Caki2 (cell line): ENCODE data around the gene PLAU. TPM values are rescaled to one million over a fixed set of nuclear protein-coding genes. Genes with fewer than 3 reads are reported as not detected.
"Not testable (repeated sequence)": the region's sequence is repeated elsewhere in the genome, so short reads cannot be mapped to it uniquely, and the experiment has no call there.

ENCODE experiments used
- DNase-seq: peaks from one replicate; pipeline ENCODE4 v3.0.0-alpha.2; 2015; ENCODE audit warnings: low read depth
- in situ Hi-C: cut with HindIII; loops from 2 replicates; pipeline ENCODE4 v1.10.0; 2016; ENCODE audit warnings: low sequenced_read_pairs, low pct_unique_long_range_greater_than_20kb, mixed read lengths
- total RNA-seq: library from RNA; depleted of rRNA; stranded (reverse); fragments of >200 nt; shearing (Covaris generic); gene quantifications from 2 replicates; pipeline ENCODE4 v1.2.3, GENCODE V29; 2014; ENCODE audit warnings: low replicate concordance; rRNA removed

The PLAU gene
- total RNA-seq, 1 experiment from 2014 or later: 31.4 TPM

DNA sequence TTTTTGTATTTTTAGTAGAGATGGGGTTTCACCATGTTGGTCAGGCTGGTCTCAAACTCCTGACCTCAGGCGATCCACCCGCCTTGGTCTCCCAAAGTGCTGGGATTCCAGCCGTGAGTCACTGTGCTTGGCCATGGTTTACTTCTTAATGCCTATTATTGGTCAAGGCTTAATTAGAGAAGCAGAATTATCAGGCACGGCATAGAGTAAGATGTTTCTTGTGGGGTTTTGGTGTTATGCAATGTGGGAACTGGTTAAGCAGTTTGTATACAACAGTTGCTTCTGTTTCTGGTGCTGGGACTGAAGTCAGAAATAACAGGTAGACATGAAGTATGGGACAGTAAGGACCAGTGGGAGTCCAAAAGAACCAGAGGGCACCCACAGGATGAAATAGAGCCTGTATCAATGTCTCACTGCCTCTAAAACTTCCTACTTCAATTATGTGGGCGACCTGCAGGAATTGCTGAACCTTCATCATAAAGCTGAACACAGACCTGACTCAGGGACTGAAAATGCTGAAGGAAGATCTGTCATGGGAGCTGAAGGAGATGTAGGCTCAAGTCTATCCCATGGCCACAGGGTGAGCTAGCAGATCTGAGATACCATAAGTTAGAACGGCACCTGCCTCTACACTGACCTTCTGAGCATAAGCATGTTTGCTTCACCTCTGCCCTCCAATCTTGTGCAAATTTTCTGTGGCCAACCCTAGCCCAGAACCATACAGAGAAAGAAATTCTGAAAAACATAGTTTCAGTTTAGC, 48.7 kb downstream of the PLAU start:
- DNase-seq: no peak
- in situ Hi-C loops: no loop called here

DNA sequence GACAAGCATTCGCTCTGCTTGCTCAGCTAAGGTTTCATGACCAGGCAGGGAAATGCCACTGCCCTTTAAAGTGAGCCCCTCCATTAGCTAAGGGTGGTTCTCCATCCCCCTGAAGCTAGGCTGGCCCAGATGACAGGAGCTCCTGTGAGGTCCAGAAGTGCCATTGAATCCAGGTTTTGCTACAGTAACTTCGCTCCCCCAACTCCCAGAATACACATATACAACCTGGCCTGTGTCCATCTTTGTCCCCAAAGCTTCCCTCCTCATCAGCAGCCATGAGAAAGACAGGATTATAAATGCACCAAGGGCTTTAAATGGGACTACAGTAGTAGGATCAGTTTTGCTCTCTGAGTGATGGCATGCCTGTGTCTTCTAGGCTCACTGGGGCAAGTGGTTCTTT, 51.5 kb downstream of the PLAU start:
- DNase-seq: no peak
- in situ Hi-C loops: no loop called here

DNA sequence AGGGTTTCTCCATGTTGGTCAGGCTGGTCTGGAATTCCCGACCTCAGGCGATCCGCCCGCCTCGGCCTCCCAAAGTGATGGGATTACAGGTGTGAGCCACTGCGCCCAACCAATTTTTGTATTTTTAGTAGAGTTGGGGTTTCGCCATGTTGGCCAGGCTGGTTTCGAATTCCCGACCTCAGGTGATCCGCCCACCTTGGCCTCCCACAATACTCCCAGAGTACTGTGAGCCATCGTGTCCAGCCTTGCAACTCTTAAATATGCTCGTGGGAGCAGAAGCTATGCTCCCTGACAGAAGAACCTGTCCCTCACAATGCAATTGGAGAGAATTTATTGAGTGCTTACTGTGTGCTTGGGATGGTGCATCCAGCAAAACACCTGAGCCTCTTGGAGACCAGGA, 52.6 kb downstream of the PLAU start:
- in situ Hi-C loops: not testable (repeated sequence)

DNA sequence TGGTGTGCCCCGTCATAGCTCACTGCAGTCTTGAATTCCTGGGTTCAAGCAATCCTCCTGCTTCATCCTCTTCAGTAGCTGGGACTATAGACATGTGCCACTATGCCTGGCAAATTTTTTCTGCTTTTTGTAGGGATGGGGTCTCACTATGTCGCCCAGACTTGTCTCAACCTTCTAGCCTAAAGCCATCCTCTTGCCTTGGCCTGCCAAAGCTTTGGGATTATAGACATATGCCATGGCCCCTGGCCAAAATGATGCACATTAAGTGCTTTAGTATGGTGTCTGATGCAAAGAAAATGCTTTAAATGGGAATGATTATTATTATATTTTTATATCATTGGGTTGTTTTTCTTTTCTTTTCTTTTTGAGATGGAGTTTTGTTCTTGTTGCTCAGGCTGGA, 53.8 kb downstream of the PLAU start:
- in situ Hi-C loops: no loop called here
- no peak for DNase-seq

More for the DNA sequence above, 52.6 kb downstream of the PLAU start:
- DNase-seq: not testable (repeated sequence)

DNA sequence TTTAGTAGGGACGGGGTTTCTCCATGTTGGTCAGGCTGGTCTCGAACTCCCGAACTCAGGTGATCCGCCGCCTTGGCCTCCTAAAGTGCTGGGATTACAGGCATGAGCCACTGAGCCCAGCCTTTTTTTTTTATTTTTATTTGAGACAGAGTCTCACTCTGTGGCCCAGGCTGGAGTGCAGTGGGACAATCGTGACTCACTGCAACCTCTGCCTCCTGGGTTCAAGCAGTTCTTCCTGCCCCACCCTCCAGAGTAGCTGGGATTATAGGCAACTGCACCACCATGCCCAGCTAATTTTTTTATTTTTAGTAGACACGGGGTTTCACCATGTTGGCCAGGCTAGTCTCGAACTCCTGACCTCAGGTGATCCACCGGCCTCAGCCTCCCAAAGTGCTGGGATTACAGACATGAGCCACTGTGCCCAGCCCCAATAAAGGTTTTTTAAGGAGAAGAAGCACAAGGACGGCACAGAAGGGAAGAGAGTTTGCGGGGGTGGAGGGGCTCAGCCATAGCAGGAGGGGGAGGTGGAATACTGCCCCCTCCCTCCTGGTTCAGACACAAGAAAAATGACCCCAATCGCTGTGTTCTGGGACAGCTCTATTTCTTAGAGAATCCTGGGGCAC, 54.4 kb downstream of the PLAU start:
- in situ Hi-C loops, DNase-seq: not testable (repeated sequence)

DNA sequence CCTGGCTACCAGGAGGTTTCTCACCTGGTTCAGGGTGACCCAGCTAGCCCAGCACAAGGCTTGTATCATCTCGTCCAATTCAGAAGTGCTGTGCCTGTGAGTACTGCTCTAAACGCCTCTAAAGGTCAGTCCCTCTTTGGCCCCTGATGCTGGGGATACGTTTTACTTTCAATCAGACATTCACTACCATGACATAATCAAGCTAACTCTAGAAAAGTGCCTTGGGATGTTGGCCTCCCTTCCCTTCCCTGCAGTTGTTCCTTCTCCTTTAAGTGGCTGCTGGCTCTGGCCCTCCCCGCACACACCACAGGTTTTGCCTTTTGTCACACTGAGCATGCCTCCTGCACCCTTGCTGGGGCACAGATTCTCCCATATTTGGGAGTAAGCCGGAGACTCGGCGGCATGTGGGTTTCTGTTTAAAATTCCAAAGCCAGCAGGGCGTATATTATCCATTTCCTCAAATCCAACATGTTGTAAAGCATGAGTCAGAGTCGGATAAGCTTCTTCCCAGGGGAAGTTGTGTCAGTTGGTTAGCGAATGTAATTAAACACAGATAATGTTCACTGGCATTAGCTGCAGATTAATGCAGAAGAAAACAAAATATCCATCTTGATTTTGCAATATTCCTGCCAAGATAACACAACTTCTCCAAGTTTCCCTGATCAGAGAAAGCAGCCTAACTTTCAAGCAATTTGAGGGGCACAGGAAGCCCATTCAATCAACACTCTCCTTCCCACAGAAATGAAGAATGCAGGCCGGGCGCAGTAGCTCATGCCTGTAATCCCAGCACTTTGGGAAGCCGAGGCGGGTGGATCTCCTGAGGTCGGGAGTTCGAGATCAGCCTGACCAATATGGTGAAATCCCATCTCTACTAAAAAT, 55.2 kb downstream of the PLAU start:
- in situ Hi-C loops: no loop called here
- DNase-seq: peak; percentile 99

DNA sequence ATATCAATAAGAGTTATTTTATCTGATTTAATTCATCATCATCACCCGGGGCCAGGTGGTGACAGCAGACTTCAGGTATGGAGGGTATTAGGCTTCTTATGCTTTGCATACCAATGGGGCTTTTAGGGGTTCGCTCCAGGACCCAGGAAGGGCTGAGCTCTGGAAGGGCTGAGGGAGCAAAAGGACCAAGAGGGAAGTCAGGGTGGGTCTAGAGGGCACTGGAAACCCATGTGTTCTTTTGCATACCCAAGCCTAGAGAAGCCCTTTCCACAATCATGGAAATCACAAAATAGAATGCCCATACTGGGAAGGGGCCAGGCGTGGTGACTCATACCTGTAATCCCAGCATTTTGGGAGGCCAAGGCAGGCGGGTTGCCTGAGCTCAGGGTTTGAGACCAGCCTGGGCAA, 56.1 kb downstream of the PLAU start:
- in situ Hi-C loops: no loop called here
- no peak for DNase-seq

Other genes with a start within 250 kb of the PLAU start
- gene AGAP5, start 213.0 kb upstream of the PLAU start, total RNA-seq: 3.5 TPM in 1 of 2 replicates, not detected in the other
- gene SEC24C, start 166.8 kb upstream of the PLAU start, total RNA-seq: 81.1 and 96.9 TPM in 2 replicates
- 54.0 and 109 TPM in 2 replicates for gene CHCHD1, start 129.1 kb upstream of the PLAU start, total RNA-seq
- 22.8 and 52.3 TPM in 2 replicates for gene ZSWIM8, start 125.5 kb upstream of the PLAU start, total RNA-seq
- 1.2 and 26.2 TPM in 2 replicates for gene NDST2, start 99.5 kb upstream of the PLAU start, total RNA-seq
- gene CAMK2G, start 36.6 kb upstream of the PLAU start, total RNA-seq: 20.1 and 22.2 TPM in 2 replicates
- 95.8 and 96.6 TPM in 2 replicates for gene VCL, start 87.0 kb downstream of the PLAU start, total RNA-seq
- 4.7 and 5.8 TPM in 2 replicates for gene AP3M1, start 239.7 kb downstream of the PLAU start, total RNA-seq
- gene ADK, start 240.1 kb downstream of the PLAU start, total RNA-seq: 26.5 and 39.8 TPM in 2 replicates